ENCODE results near the gene FOXN4.

The FOXN4 gene

GRCh38 chr12:109232731-109233130, 76.4 kb downstream of the FOXN4 start:
- no peak for DNase-seq (ENCODE audit: low read depth)
- no peak overlapping the region for H3K4me3 ChIP-seq (ENCODE audit: low read length)
- TF ChIP-seq CTCF (IDR thresholded peaks at IDR 0.05; ENCODE audit: insufficient read depth, low read depth, low read length, missing control alignments): no peak

- no peak for DNase-seq (ENCODE audit: low read depth)
- no peak for TF ChIP-seq CTCF (IDR thresholded peaks at IDR 0.05; ENCODE audit: insufficient read depth, low read depth, low read length, missing control alignments)
- H3K4me3 ChIP-seq (ENCODE audit: low read length): no peak overlapping the region
Observed at GRCh38 chr12:109230193-109230592, 78.9 kb downstream of the FOXN4 start.

- TF ChIP-seq CTCF (IDR thresholded peaks at IDR 0.05; ENCODE audit: insufficient read depth, low read depth, low read length, missing control alignments): no peak
- H3K4me3 ChIP-seq (ENCODE audit: low read length): no peak overlapping the region
- DNase-seq (ENCODE audit: low read depth): no peak
Observed at GRCh38 chr12:109228664-109229063, 80.4 kb downstream of the FOXN4 start.

Measured in epithelial cell of esophagus (primary cell).